OCI-LY7 (cell line): ENCODE data around the gene RNF220. TPM values are rescaled to one million over a fixed set of nuclear protein-coding genes. Genes with fewer than 3 reads are reported as not detected.

Experiments used
- BruUV-seq: library from RNA; stranded (reverse); fragments of 400-500 nt; replicated peaks from 2 replicates; lab custom pipeline; 2021; lab: Mats Ljungman, UMichigan
- CTCF ChIA-PET: fragments of 300-600 bp; sonication (Branson Sonifier 250); formaldehyde crosslinking; loops from one replicate; lab custom pipeline; 2022; ENCODE audit warnings: antibody characterized with exemption; ENCODE audit not compliant: unreplicated experiment; lab: Charles Lee
- POLR2A ChIA-PET: fragments of 300-600 bp; sonication (Branson Sonifier 250); formaldehyde crosslinking; loops from one replicate; lab custom pipeline; 2022; ENCODE audit warnings: antibody characterized with exemption; lab: Charles Lee
- DNase-seq: peaks from one replicate; pipeline ENCODE4 v3.0.0-alpha.2; 2015; ENCODE audit warnings: low spot score
- H2AFZ ChIP-seq: fragments of 200-600 bp; sonication (generic), shearing (Covaris generic); 2 replicates; pipeline ENCODE4 v1.6.1; 2014; ENCODE audit warnings: mild to moderate bottlenecking, antibody characterized with exemption, low read length, moderate library complexity
- H3K27ac ChIP-seq: fragments of 200-600 bp; sonication (generic); 2 replicates; pipeline ENCODE4 v1.5.1; 2014; ENCODE audit warnings: mixed run types, low read depth, mild to moderate bottlenecking, moderate library complexity, low read length, inconsistent platforms; ENCODE audit not compliant: poor library complexity, severe bottlenecking
- H3K36me3 ChIP-seq: fragments of 200-600 bp; sonication (generic); 2 replicates; pipeline ENCODE4 v1.6.1; 2014; ENCODE audit warnings: mild to moderate bottlenecking, antibody characterized with exemption, low read length, moderate library complexity, mixed read lengths; ENCODE audit not compliant: insufficient read depth
- H3K4me1 ChIP-seq: fragments of 200-600 bp; sonication (generic); 2 replicates; pipeline ENCODE4 v1.5.1; 2014; ENCODE audit warnings: mild to moderate bottlenecking, low read length; ENCODE audit not compliant: insufficient read depth, poor library complexity, severe bottlenecking
- H3K4me2 ChIP-seq: fragments of 200-600 bp; sonication (generic); 2 replicates; pipeline ENCODE4 v1.6.1; 2014; ENCODE audit warnings: mild to moderate bottlenecking, low read length
- H3K4me3 ChIP-seq: fragments of 200-600 bp; sonication (generic); 2 replicates; pipeline ENCODE4 v1.5.1; 2014; ENCODE audit warnings: mild to moderate bottlenecking, low read depth, low read length; ENCODE audit not compliant: poor library complexity, severe bottlenecking
- H3K79me2 ChIP-seq: fragments of 200-600 bp; sonication (generic); 2 replicates; pipeline ENCODE4 v1.6.1; 2016; ENCODE audit warnings: low read depth, mild to moderate bottlenecking, low read length, moderate library complexity, mixed read lengths; ENCODE audit not compliant: insufficient read depth
- H3K9me2 ChIP-seq: fragments of 200-600 bp; sonication (generic); 2 replicates; pipeline ENCODE4 v1.6.1; 2016; ENCODE audit warnings: mild to moderate bottlenecking, low read length, mixed read lengths; ENCODE audit not compliant: insufficient read depth
- H3K9me3 ChIP-seq: fragments of 200-600 bp; sonication (generic); 2 replicates; pipeline ENCODE4 v1.6.1; 2014; ENCODE audit warnings: mild to moderate bottlenecking, mixed run types, low read length, mixed read lengths
- H4K20me1 ChIP-seq: fragments of 200-600 bp; sonication (generic); 2 replicates; pipeline ENCODE4 v1.6.1; 2014; ENCODE audit warnings: mild to moderate bottlenecking, antibody characterized with exemption, low read length, moderate library complexity, mixed read lengths; ENCODE audit not compliant: insufficient read depth
- EZH2phosphoT487 ChIP-seq: fragments of 200-600 bp; sonication (generic); IDR thresholded peaks from 2 replicates; pipeline ENCODE4 v1.6.1; 2018; ENCODE audit warnings: low read depth, borderline replicate concordance, mild to moderate bottlenecking, mixed run types, antibody characterized with exemption, low read length, moderate library complexity, mixed read lengths
- intact Hi-C: fragments of 100-400 bp; cut with micrococcal nuclease; formaldehyde crosslinking; loops from one replicate; pipeline ENCODE4 v1.10.0; 2022; ENCODE audit not compliant: unreplicated experiment
- total RNA-seq, 2 experiments: library from RNA; depleted of rRNA in 1 of 2; stranded (reverse); fragments of >200 nt in 1 of 2; shearing (Covaris generic) in 1 of 2; gene quantifications; 2 replicates each; pipeline ENCODE4 v1.2.3, GENCODE V29; 2014 to 2022
- TF ChIP-seq, protein P1 (sequence below): fragments of 200-600 bp; sonication (generic); conservative IDR thresholded peaks from 2 replicates; pipeline ENCODE4 v1.5.1; 2014; ENCODE audit warnings: mild to moderate bottlenecking, antibody characterized with exemption, low read length, moderate library complexity, mixed read lengths

RNF220 gene
- total RNA-seq, 2 experiments from 2014 or later = 82.3 to 85.5 TPM

GRCh38 chr1:44648529-44649250, 243.6 kb downstream of the RNF220 start:
- intact Hi-C loops = no loop called here

DNA sequence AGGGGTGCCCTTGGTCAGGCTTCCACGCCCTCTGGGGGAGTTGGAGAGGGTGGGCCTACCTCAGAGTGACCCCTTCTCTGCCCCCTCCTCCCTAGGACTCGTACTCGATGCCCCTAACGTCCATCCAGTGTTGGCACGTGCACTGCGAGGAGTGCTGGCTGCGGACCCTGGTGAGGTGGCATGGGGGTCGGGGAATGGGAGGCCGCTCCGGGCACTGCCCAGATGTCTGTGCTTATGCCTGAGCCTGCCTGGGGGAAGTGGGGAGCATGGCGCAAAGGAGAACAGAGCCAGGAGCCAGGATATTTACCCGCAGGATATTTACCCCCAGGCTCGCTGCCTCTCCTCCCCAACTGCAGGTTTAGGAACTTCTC, 244.7 kb downstream of the RNF220 start:
- Histone ChIP-seq H3K9me3 (no peaks in the 10 kb centered on the region), H3K4me3 (no peak overlapping the region), H3K4me1 (no peaks in the 10 kb centered on the region), H3K27ac (no peak overlapping the region), H3K4me2 (no peak overlapping the region), H3K9me2 (no peaks in the 10 kb centered on the region), H4K20me1 (no peaks in the 10 kb centered on the region), H3K36me3 (peaks cover 69% of the 10 kb centered on the region), H2AFZ (no peak overlapping the region), H3K79me2 (no peaks in the 10 kb centered on the region)
- intact Hi-C loops = loop anchor here (10.0 kb wide), 1 partner anchor 275 kb away; no protein-coding TSS in a partner anchor
- CTCF ChIA-PET = no interaction called here
- DNase-seq = no peak
- TF ChIP-seq, protein P1, sequence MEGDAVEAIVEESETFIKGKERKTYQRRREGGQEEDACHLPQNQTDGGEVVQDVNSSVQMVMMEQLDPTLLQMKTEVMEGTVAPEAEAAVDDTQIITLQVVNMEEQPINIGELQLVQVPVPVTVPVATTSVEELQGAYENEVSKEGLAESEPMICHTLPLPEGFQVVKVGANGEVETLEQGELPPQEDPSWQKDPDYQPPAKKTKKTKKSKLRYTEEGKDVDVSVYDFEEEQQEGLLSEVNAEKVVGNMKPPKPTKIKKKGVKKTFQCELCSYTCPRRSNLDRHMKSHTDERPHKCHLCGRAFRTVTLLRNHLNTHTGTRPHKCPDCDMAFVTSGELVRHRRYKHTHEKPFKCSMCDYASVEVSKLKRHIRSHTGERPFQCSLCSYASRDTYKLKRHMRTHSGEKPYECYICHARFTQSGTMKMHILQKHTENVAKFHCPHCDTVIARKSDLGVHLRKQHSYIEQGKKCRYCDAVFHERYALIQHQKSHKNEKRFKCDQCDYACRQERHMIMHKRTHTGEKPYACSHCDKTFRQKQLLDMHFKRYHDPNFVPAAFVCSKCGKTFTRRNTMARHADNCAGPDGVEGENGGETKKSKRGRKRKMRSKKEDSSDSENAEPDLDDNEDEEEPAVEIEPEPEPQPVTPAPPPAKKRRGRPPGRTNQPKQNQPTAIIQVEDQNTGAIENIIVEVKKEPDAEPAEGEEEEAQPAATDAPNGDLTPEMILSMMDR = no peak
- no peak for TF ChIP-seq EZH2phosphoT487
- POLR2A ChIA-PET = no interaction called here
- no TSS peak for BruUV-seq

More at GRCh38 chr1:44648529-44649250, 243.6 kb downstream of the RNF220 start:
- DNase-seq = no peak
- ChIA-PET POLR2A (interaction anchor here (1.3 to 1.9 kb wide), 2 partner anchors 10 to 14 kb away, joined by 4 to 5 read pairs; no protein-coding TSS in a partner anchor), CTCF (no interaction called here)
- Histone ChIP-seq H3K36me3 (peaks cover 80% of the 10 kb centered on the region), H3K9me3 (no peaks in the 10 kb centered on the region), H3K9me2 (no peaks in the 10 kb centered on the region), H4K20me1 (no peaks in the 10 kb centered on the region), H2AFZ (no peak overlapping the region), H3K4me1 (no peaks in the 10 kb centered on the region), H3K4me2 (no peak overlapping the region), H3K4me3 (no peak overlapping the region), H3K79me2 (no peaks in the 10 kb centered on the region), H3K27ac (no peak overlapping the region)
- no TSS peak for BruUV-seq
- no peak for TF ChIP-seq EZH2phosphoT487
- TF ChIP-seq, protein P1 = no peak
